Middle frontal gyrus (tissue), 1 donor: ENCODE measurements around the gene PDIA5.
A peak's percentile ranks its signal among the peaks of the same experiment; 100 is the strongest.

Experiments
- DNase-seq: peaks from one replicate; pipeline ENCODE4 v3.0.0-alpha.2; 2015; ENCODE audit warnings: low spot score; ENCODE audit errors: extremely low spot score

PDIA5 gene

DNA sequence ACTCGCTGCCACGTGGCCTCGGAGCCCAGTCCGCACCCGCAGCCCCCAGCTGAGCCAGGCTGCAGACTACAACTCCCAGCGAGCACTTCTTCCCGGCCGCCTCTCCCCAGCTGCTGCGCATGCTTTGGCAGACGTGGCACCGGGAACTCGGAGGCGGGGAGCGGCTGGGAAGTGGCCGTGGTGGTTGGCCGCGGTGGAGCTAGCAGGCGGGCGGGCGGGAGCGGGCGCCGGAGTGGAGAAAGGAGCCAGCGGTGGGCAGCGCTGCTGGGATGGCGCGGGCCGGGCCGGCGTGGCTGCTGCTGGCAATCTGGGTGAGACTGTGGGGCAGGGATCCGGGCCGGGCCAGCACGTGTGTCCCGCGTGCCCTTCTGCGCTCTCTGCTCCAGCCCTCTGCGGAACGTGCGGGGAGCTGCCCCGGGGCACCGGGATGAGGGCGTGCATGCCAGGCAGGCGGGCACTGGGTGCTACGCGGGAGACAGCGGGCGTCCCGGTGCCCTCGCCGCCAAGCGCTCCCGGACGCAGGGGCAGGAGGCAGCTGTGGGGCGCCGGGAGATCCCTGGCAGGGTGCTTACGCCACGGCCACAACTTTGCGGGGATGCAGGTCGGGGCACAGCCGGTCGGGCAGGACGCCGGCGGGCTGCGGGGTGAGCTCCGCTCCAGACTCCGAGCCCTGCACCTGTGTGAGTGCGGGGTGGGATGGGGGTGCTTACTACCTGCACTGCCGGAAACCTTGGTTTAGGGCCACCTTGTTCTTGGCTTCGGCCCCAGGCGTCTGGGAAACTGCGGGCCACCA is at the start of gene PDIA5:
Gene PDIA5, plus strand, starts transcription at position 130 of the 793 bp plus-strand sequence. Its CDS starts 140 bp downstream, at position 270.
- DNase-seq: peak; percentile 81

DNA sequence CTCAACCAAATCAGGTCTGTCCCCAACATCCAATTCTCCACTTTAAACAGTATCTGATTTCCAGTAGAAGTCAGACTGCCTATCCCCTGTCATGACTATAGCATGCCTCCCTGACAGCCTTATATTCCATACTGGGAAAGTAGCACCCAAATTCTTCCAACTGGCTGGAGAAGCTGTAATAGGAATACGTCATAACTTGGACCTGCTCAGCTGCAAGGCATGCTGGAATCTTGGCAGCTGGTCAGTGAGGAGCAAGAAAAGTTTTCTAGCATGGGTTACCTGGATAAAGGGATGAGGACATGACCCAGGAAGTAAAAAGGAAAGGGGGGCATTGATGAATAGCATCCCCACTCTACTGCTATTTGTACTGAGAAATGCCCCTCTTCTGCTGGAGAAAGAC is 48.1 kb upstream of the PDIA5 start:
- DNase-seq: no peak

DNA sequence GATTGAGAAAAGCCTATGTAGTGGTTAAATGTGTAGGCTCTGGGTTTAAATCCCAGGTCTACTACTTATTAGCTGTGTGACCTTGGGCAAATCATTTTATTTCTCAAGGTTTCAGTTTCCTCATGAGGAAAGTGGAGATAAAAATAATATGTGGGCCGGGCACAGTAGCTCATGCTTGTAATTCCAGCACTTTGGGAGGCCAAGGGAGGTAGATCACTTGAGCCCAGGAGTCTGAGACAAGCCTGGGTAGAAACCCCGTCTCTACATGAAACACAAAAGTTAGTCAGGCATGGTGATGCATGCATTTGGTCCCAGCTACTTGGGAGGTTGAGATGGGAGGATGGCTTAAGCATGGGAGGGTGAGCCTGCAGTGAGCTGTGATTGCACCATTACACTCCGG is 47.7 kb upstream of the PDIA5 start:
- DNase-seq: no peak

DNA sequence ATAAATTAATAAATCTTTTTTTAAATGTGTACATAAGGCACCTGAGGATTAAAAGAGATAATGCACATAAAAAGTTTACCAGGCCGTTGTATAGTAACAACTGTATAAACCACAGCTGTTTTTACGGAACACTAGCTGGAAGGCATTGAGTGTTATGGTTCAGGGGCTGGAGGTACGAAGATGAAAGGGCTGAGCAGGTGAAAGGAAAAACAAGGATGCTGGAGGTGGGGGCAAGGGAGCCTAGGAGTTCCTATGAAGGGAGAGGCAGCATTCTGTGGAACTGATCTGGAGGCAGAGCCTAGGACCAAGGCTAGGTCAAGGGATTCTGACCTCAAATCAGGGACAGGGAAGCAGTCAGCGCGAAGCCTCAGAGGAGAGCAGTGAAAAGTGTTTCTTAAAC is 47.2 kb upstream of the PDIA5 start:
- no peak for DNase-seq

DNA sequence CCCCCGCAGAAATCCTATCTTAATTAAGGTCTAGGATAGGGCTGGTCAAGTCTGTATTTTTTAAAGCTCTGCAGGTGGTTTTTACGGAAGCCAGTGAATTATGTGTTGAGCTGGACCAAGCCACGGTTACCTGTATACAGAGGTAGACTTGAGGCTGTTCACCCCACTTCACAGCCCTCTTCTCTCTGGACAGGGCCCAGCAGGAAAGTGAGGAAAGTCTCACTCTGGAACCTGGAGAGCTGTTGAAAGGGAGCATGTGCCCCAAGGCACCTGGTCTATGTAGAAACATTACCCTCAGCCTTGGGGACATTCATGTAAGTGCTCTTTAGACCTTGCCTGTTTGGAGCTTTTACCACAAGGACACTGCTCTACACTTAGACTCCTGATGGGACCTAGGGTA is 46.1 kb upstream of the PDIA5 start:
- DNase-seq: no peak

DNA sequence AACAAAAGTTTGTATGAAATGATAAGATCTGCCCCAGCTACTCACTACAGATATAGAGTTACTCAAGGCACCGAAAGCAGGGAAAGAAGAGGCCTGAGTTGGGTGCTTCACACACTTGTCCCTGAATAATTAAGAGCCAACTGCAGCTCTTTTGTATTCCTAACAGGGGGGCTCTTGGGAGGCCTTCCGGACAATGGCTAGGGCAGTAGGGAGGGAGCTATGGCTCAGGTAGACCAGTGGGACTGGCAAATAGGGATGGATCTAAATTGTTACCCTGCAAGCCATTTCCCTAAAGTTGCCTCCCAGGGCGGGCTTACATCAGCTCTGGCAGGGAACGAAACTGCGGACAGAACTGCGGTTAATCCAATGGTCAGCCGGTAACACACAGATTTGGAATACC is 45.4 kb upstream of the PDIA5 start:
- DNase-seq: no peak

DNA sequence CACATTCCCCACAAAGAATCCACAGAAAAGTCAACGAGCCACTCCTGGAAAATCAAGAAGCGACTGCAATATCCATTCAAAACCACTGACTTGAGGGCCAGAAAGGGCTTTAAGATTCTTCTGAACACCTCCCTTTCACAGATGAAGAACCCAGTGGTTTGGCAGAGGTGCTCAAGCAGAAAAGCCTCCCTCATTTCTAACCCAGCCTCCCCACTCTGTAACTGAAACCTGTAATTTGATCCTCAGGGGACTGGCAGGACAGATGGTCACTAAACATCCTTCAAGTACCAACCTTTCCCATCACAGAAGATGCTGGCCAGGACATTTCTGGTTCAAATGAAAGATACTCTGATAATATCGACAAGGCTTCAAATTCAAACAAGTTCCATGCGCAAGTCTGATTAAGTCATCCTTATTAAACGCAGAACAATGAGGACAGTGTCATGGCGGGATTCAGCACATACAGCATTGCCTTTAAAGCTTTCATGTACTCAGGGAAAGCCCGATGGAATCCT is 44.8 kb upstream of the PDIA5 start:
- no peak for DNase-seq

DNA sequence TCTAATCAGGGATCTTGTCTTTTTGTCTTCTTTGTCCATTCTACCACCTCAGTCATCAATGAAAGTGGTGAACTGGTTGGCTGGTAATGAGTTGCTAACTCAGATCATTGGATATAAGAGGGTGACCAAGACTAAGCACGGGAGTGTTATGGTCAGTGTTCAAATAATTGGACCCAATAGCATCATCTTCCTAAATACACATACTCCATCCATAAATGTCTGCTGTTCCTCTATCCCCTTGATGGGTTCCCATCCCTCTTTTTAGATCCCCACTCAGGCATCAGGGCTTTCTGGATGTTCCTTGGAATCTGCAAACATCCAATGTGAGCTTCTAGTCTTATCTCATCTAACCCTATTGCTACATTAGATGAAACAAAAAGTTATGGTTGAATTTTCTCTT is 42.8 kb upstream of the PDIA5 start:
- no peak for DNase-seq

DNA sequence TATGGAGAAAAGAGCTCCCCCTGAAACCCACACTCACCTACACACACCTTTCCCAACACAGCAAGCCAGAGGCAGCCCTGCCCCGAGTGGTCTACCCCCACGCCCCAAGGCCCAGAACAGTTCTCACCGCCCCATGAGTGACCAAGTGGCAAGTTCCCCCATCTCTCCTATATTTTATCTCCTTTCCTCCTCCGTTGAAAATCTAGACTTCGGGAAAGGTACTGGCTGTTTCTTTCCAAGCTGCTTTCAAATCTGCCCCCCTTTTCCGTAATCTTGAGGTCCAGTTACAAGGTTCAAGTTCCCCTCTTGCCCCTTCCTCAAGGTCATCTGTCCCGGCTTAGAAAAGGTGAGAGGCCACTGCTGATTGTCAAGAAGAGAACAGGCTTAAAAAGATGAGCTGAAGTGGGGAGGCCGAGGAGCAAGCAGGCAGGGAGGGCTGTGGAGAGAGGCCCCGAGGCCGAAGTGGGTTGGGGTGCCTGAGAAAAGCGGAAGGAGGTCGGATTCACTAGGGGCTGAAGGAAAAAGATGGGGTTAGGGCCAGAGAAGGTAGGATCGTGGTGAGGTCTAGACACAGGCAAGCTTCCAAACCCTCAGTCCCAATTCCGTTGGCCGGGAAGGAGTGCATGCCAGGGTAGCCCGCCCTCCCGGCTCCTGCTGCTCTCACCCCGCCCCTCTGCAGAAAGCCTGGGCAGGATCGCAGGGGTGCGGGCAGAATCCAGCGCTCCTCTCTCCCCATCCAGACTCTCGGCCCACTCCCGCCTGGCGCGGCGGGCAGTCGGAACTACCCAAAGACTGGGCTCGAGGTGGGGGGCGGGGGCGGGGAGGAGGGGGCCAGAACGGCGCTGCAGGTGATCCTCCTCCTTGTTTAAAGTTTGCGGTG is 40.9 kb upstream of the PDIA5 start:
- no peak for DNase-seq

DNA sequence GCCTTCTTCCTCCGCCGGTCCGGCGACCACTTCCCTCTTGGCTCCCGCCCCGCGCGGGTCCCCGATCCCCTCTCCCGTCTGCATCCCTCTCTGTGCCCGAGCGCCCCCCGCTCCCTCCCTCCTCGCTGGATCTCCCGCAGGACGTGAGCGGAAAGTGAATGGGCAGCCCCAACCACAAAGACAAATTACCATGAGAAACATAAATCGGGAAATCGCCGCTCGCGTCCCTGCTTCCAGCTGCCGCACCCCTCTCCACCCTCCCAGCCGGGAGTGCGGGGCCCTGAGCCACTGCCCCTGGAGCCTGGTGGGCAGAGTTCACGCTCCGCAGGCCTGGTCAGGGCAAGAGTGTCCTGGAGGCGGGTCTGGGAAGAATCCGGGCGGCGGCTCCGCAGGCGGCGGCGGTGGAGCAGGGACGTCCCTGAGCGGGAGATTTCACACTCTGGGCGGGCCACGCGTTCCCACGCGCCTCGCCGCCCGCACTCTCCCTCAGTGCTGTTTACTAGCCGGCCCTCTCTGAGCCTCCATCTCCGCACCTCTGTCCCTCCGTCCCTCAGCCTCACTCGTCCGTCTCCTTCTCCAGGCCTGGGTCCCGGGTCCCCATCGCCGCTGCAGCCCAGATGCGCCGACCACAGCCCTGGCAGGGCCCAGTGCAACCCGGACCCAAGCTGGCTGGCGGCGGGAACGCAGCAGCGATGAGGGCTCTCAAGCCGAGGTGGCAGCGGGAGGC is 40.1 kb upstream of the PDIA5 start:
- DNase-seq: no peak

DNA sequence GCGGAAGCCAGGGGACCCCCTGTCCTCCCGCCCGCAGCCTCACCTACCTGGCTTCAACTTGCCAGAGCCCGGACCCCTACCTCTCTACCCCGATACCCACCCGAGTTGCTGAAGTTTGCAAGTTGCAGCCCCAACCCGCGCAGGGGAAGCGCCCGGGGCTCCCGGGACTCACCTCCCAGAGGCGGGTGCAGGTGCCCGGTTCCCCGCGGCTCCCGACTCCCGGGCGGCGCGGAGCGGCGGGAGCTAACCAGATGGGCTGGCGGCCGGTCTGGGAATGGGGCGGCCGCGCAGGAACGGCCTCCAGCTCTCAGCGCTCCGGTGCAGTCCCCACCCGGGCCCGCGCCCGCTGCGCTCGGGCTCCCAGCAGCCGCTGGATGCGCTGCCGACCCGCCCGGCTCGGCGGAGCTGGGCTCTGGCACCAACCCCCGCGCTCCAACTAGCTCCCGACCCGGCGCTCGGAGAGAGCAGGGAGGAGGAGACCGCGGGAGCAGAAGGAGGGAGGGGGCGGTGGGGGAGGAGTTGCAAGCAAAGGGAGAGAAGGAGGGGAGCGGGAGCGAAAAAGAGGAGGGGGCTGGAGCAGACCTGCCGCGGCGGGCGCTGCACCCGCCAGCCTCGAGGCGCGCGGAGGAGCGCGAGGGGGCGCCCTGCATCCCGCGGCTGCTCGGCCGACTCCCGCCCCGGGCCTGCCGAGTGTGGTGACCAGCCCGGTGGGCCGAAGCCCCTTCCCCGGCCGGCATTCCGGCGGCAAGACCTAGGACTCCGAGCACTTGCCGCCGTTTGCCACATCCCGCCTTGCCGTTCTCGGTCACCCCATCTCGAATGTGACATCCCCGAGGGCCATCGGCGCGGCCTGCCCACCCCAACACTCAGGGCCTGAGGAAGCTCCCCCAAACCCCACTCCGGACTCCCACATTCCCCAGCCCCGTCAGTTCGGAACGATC is 39.3 kb upstream of the PDIA5 start, which contains the start of gene SEMA5B:
Gene SEMA5B, minus strand, starts transcription at position 472 of the 941 bp plus-strand sequence. CDS start 66,500 bp downstream, outside the sequence.
- no peak for DNase-seq

DNA sequence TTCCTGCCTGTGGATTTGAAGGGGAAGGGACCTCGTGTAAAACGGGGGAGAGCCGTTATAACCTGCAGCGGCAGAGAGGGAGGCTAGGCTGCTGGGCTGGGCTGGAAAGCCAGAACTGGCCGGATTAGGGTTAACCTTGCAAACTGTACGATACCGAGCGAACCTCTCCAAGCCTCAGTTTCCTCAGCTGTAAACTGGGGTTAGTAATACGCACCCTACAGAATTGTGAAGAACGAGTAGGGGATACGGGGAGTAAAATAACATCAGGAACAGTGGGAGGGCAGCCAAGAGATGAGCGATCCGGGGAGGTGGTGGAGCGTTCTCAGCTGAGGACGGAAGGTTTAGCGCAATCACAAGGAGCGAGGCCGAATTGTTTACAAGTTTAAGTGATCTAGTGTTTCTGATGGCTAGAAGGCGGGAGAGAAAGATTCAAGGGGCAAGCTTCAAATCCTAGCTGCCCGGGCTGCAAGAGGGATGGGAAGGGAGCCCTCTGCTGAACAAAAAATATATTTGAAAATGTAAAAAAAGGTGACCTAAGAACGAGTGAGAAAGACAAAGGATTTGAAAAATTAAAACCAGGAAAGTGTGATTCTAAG is 38.5 kb upstream of the PDIA5 start:
- DNase-seq: peak; percentile 31

DNA sequence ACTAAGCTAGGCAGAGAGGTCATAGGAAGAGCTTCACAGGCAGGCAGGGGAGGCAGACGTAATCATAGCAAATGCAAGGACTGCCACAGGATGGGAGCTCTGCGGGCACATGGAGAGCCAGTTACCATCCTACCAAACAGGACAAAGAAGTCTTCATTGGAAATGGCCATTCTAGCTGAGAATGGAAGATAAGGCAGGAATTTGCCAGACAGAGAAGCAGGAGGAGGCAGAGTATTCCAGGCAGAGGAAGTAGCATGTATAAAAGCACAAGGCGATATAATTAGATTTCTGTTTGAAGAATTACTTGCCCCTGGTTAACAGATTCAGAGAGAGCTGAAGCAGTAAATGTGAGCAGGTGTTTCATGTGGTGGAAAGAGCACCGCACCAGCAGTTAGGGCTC is 35.8 kb upstream of the PDIA5 start:
- no peak for DNase-seq

DNA sequence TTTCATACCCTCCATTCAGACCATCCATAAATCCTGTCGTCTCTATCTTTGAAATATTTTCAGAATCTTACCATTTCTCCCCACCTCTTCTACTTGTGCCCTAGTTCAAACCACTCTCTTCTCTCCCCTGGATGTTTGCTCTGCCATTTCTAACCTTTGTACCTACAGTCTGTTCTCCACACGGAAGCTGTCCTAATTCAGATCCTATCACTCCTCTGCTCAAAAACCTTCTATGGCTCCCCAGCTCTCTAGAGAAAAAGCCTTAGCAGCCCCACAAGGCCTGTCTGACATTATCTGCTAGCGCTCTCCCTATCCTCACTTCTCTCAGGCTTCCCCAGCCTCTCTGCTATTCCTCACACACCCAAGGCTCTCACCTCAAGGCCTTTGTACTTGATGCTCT is 34.8 kb upstream of the PDIA5 start:
- no peak for DNase-seq

DNA sequence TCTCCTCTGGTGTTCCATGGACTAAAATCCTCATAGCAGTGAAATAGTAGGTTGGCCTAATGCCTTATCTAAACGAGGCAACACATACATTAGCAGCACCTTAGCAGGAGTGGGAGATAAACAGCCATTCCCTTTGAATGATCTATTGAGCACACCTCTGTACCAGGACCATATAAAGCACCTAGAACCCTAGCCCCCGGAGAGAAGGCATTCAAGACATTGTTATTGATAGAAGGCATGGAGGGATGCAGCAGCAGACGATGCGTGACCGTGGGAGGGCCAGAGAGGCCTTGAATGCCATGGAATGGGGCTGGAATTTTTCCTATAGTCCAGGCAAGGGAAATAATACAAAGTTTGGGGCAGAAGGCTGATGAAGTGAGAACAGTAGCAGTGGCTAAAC is 32.7 kb upstream of the PDIA5 start:
- no peak for DNase-seq

DNA sequence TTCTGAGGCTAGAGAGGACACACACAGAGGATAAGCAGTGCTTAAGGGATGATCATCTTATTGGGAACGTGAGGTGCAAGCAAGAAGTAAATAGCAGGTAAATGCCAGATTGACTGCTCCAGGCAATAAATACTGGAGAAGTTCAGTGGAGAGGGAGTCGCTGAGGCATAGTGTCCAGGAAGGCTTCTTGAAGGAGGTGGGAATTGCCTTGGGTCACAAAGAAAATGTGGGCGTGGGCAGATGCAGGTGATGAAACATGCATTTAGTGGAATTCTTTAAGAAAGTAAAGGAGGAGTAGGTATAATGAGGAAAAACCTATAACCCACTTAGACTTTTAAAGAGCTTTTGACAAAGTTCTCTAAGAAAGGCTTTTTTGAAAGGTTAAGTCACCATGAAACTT is 31.8 kb upstream of the PDIA5 start:
- DNase-seq: no peak

DNA sequence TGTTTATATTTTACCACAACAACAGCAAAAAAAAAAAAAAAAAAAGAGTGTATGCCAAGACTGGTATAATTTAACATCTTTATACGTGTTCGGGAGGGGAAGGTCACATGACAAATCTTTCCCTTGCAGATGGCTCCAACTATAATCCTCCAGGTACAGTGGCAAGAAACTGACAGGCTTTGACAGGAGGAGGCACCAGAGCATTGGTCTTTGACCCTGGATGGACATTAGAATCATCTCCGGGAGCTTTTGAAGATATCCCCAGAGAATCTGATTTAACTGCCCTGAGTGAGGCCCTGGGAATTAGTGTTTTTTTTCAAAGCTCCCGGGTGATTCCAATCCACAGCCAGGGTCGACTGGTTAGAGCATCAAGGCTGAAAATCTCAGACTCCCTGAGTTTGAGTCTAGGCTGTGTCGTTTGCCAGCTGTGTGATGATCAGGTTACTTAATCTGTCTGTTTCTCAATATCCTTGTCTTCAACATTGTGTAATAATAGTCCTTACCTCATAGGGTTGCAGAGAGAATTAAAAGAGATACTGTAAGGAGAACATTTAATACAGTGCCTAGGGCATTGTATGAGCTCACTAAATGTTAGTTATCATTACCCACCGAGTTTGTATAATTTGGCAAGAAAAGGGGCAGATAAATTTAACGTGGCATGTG is 30.3 kb upstream of the PDIA5 start:
- DNase-seq: no peak

DNA sequence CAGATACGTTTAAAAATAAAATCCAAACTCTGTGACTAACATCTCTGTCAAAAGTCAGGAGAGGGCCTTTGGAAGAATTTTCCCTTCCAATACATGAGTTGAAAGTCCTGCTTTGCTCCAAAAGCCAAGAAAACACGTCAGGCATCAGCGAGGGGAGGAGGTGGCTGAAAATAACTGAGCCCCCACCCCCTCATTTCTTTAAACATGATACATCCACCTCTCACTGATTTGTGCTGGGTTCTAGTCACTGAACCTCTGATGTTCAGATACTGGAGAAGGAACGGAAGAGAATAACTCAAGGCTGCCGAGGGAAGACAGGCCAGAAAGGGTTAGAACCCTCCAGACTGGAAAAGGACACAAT is 29.8 kb upstream of the PDIA5 start:
- DNase-seq: no peak

DNA sequence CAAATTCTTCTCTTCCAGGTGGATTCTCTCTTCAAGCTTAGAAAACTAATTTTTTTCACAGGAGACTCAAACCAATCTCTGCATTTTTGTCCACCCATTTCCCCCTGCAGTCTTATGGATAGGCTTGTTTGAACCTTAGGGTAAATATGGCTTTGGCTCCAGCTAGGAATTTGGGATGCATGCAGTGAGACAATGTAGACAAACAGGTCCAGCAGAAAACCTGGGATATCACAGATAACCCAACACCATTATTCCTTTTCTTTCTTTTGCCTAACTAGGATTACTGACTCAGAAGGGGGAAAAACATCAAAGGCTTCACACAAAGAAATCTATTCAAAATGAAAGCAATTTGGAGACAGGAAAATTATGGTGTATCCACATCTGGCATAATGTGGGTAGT is 28.1 kb upstream of the PDIA5 start:
- DNase-seq: no peak

DNA sequence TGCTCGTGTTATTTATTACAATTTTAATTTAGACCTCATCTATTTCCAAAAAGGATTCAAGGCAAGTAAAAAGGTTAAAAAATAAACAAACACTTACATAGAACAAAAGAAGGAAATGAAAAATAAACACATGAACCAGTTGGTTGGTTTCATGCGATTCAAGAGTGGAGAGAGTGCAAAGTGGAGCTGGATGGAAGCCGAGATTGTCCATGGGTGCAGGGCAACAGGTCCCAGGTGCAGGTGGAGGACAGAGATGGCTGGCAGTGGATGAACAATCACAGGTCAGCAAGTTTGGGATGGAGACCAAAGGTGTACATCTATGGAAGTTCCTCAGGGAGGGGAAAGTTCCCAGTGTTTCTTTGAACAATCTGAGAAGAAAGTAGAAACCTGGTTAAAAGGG is 27.6 kb upstream of the PDIA5 start:
- DNase-seq: no peak
